HepG2 (cell line): ENCODE data around the gene PTRHD1. TPM values are rescaled to one million over a fixed set of nuclear protein-coding genes. Genes with fewer than 3 reads are reported as not detected.

Experiments
- ATAC-seq: fragments of 200-7000 bp; cut with Tn5 transposase; 3 replicates; pipeline ENCODE4 v1.9.1; 2020; ENCODE audit warnings: mild to moderate bottlenecking, moderate library complexity
- BruUV-seq: library from RNA; stranded (reverse); fragments of 400-500 nt; replicated peaks from 2 replicates; lab custom pipeline; 2021; lab: Mats Ljungman, UMichigan
- CTCF ChIA-PET: fragments of 300-600 bp; formaldehyde crosslinking; extraction: SDS; loops from one replicate; lab custom pipeline; 2021; ENCODE audit warnings: low total read pairs, inconsistent platforms, low intra/inter-chr PET ratio; lab: Yijun Ruan, JAX
- POLR2A ChIA-PET: fragments of 350-600 bp; sonication (Branson Sonifier 250); formaldehyde crosslinking; loops from one replicate; lab custom pipeline; 2020; ENCODE audit warnings: antibody characterized with exemption, inconsistent platforms; lab: Yijun Ruan, JAX
- DNase-seq: peaks from one replicate; pipeline ENCODE4 v3.0.0-alpha.2; 2015; ENCODE audit warnings: low spot score
- FAIRE-seq: peaks from 3 replicates; lab custom pipeline; 2011; peaks lifted over from hg19 to GRCh38; lab: Jason Lieb, UNC
- H2AFZ ChIP-seq: one replicate; pipeline ENCODE4 v1.6.1; 2011; ENCODE audit warnings: low read length, inconsistent platforms
- H3K27ac ChIP-seq: fragments of 300-600 bp; 3 replicates; pipeline ENCODE4 v1.8.0; 2011; ENCODE audit warnings: mixed run types, mild to moderate bottlenecking, mixed read lengths, low read length, inconsistent platforms; ENCODE audit not compliant: insufficient read depth; ENCODE audit errors: extremely low read length
- H3K27me3 ChIP-seq, 2 experiments: fragments of 200-600 bp in 1 of 2; 2 replicates in 1 of 2; 3 replicates in 1 of 2; pipeline versions ENCODE4 v1.6.0 to v1.8.0; 2011; ENCODE audit warnings: low read length in 2 of 2, mild to moderate bottlenecking in 2 of 2, moderate library complexity in 2 of 2, inconsistent platforms in 1 of 2; ENCODE audit not compliant: insufficient read depth in 2 of 2, control insufficient read depth in 1 of 2
- H3K36me3 ChIP-seq, 2 experiments: fragments of 200-600 bp in 1 of 2; replicated peaks in 1 of 2; 2 replicates in 1 of 2; 3 replicates in 1 of 2; pipeline versions ENCODE4 v1.5.1 to v1.8.0; 2011; ENCODE audit warnings: low read length in 2 of 2, inconsistent platforms in 1 of 2; ENCODE audit not compliant: insufficient read depth in 2 of 2, control insufficient read depth in 1 of 2
- H3K4me1 ChIP-seq: 2 replicates; pipeline ENCODE4 v1.5.1; 2012; ENCODE audit warnings: low read length, inconsistent platforms; ENCODE audit not compliant: insufficient read depth
- H3K4me2 ChIP-seq: 2 replicates; pipeline ENCODE4 v1.6.0; 2011; ENCODE audit warnings: low read depth, low read length, inconsistent platforms
- H3K4me3 ChIP-seq, 3 experiments: fragments of 200-600 bp in 1 of 3; sonication (generic), shearing (Covaris generic) in 1 of 3; replicated peaks in 1 of 3; 2 replicates each; pipeline ENCODE4 v1.5.1; 2011 to 2016; ENCODE audit warnings: low read length in 3 of 3, inconsistent platforms in 2 of 3, low read depth in 2 of 3, mild to moderate bottlenecking in 2 of 3, control low read depth in 1 of 3, mixed read lengths in 1 of 3; ENCODE audit not compliant: insufficient read depth in 1 of 3
- H3K79me2 ChIP-seq: one replicate; pipeline ENCODE4 v1.6.1; 2011; ENCODE audit warnings: low read length, inconsistent platforms; ENCODE audit not compliant: insufficient read depth
- H3K9ac ChIP-seq: 2 replicates; pipeline ENCODE4 v1.6.0; 2011; ENCODE audit warnings: mild to moderate bottlenecking, low read depth, low read length, inconsistent platforms; ENCODE audit not compliant: insufficient read depth
- H3K9me3 ChIP-seq: 2 replicates; pipeline ENCODE4 v1.5.1; 2012; ENCODE audit warnings: mild to moderate bottlenecking, low read length
- H4K20me1 ChIP-seq: 2 replicates; pipeline ENCODE4 v1.6.0; 2011; ENCODE audit warnings: inconsistent platforms, mild to moderate bottlenecking, low read length, moderate library complexity; ENCODE audit not compliant: insufficient read depth
- CREB1 ChIP-seq, 2 experiments: fragments of 450-650 bp in 1 of 2; IDR thresholded peaks; 2 replicates each; pipeline ENCODE4 v1.6.1; 2016 to 2017; ENCODE audit warnings: control low read depth in 1 of 2, mild to moderate bottlenecking in 1 of 2, missing compliant biosample characterization in 1 of 2, missing genetic modification characterization in 1 of 2
- FOXK1 ChIP-seq: sonication (generic); formaldehyde crosslinking; IDR thresholded peaks from 2 replicates; pipeline ENCODE4 v1.4.0; 2020; ENCODE audit warnings: low read depth, missing genetic modification reagents, borderline replicate concordance
- IKZF1 ChIP-seq: fragments of 450-650 bp; IDR thresholded peaks from 2 replicates; pipeline ENCODE4 v1.7.1; 2016
- KLF15 ChIP-seq: sonication (generic); formaldehyde crosslinking; IDR thresholded peaks from 2 replicates; pipeline ENCODE4 v1.8.1; 2023; ENCODE audit warnings: borderline replicate concordance, mild to moderate bottlenecking, inconsistent platforms, missing genetic modification reagents, mixed read lengths
- MLLT10 ChIP-seq: sonication (generic); formaldehyde crosslinking; IDR thresholded peaks from 2 replicates; pipeline ENCODE4 v1.4.0; 2020; ENCODE audit warnings: missing genetic modification reagents
- MTA1 ChIP-seq: sonication (generic); formaldehyde crosslinking; IDR thresholded peaks from 2 replicates; pipeline ENCODE4 v1.4.0; 2020; ENCODE audit warnings: missing genetic modification reagents, mild to moderate bottlenecking, borderline replicate concordance
- MYC ChIP-seq: sonication (generic); formaldehyde crosslinking; IDR thresholded peaks from 2 replicates; pipeline ENCODE4 v1.9.0; 2021; ENCODE audit warnings: missing genetic modification reagents, borderline replicate concordance
- NONO ChIP-seq, 2 experiments: fragments of 450-650 bp in 1 of 2; sonication (generic) in 1 of 2; formaldehyde crosslinking in 1 of 2; IDR thresholded peaks in 1 of 2; conservative IDR thresholded peaks in 1 of 2; 2 replicates each; pipeline versions ENCODE4 v1.6.1 to v1.8.0; 2017 to 2022; ENCODE audit warnings: mild to moderate bottlenecking in 1 of 2, missing genetic modification reagents in 1 of 2, moderate library complexity in 1 of 2
- NRL ChIP-seq: sonication (generic); formaldehyde crosslinking; IDR thresholded peaks from 2 replicates; pipeline ENCODE4 v1.5.0; 2020; ENCODE audit warnings: missing genetic modification reagents, mild to moderate bottlenecking, moderate library complexity, borderline replicate concordance
- TFDP2 ChIP-seq: sonication (generic); formaldehyde crosslinking; IDR thresholded peaks from 2 replicates; pipeline ENCODE4 v1.4.0; 2020; ENCODE audit warnings: missing genetic modification reagents
- ZMYM4 ChIP-seq: sonication (generic); formaldehyde crosslinking; IDR thresholded peaks from 2 replicates; pipeline ENCODE4 v1.8.1; 2023; ENCODE audit warnings: mild to moderate bottlenecking, missing genetic modification reagents
- ZNF205 ChIP-seq: IDR thresholded peaks from 2 replicates; pipeline ENCODE4 v1.6.1; 2018; ENCODE audit warnings: missing biosample characterization, missing genetic modification reagents
- ZNF556 ChIP-seq: sonication (generic); formaldehyde crosslinking; IDR thresholded peaks from 2 replicates; pipeline ENCODE4 v1.4.0; 2020; ENCODE audit warnings: mild to moderate bottlenecking, missing genetic modification reagents, borderline replicate concordance
- whole genome bisulfite sequencing: methylation state at CpG from one replicate; pipeline ENCODE4 v1.1.6; 2017; ENCODE audit warnings: low lambda C conversion rate; 5-methylcytosine and 5-hydroxymethylcytosine counted together
- in situ Hi-C: cut with HindIII; loops from 2 replicates; pipeline ENCODE4 v1.10.0; 2017; ENCODE audit warnings: low pct_unique_long_range_greater_than_20kb; ENCODE audit not compliant: extremely low pct_ligation_motif_present
- intact Hi-C: fragments of 100-400 bp; cut with micrococcal nuclease; formaldehyde crosslinking; loops from one replicate; pipeline ENCODE4 v1.10.0; 2022; ENCODE audit not compliant: unreplicated experiment
- polyA plus RNA-seq, 8 experiments: library from polyadenylated mRNA; depleted of rRNA in 3 of 8; stranded (reverse) in 7 of 8; unstranded in 1 of 8; fragments of >200 nt; fragmentation: Illumina TruSeq in 4 of 8; extraction: Trizol in 4 of 8; gene quantifications; 2 replicates each; pipeline versions ENCODE4 v1.2.1 to v1.2.3, GENCODE V29; 2011 to 2016; ENCODE audit warnings: low read depth in 4 of 8, missing spikeins in 1 of 8, mixed read lengths in 1 of 8; ENCODE audit not compliant: insufficient read depth in 1 of 8
- total RNA-seq, 5 experiments: library from RNA; depleted of rRNA; stranded (reverse); fragments of >200 nt; fragmentation: Illumina TruSeq; extraction: Trizol; gene quantifications; 2 replicates each; pipeline ENCODE4 v1.2.3, GENCODE V29; 2016; ENCODE audit warnings: low read depth in 1 of 5

PTRHD1 gene
- total and polyA plus RNA-seq, 2 of the 13 experiments (the other 11 are each of a cell fraction or from before 2014, with no cell fraction given): 72.6 to 90.8 TPM

- 51% methylated on average over 17 of the region's 26 CpGs for WGBS
- H3K4me3 ChIP-seq: no peak overlapping the region
- no peak overlapping the region for H2AFZ ChIP-seq
- H3K79me2 ChIP-seq: no peaks in the 10 kb centered on the region
- H3K36me3 ChIP-seq: no peaks in the 10 kb centered on the region
- no peaks in the 10 kb centered on the region for H3K9me3 ChIP-seq
- 0 out of 2 replicates have a peak, but pooled peaks cover 9% of the 10 kb centered on the region for H3K4me1 ChIP-seq
- in situ Hi-C loops: no loop called here
- DNase-seq (no peak), FAIRE-seq (no peak), ATAC-seq (no peak)
- H3K27me3 ChIP-seq: peaks cover 19 to 75% of the 10 kb centered on the region in 2 experiments
- ChIA-PET CTCF (no interaction called here), POLR2A (no interaction called here)
- peak overlapping the region; percentile 54; the same call in 1 of the 2 replicates for H3K4me2 ChIP-seq
- BruUV-seq: no TSS peak
- intact Hi-C loops: no loop called here
- H4K20me1 ChIP-seq: no peaks in the 10 kb centered on the region
- TF ChIP-seq MLLT10 (no peak), NRL (CRISPR knock-in tag) (no peak), ZNF556 (CRISPR knock-in tag) (0 out of 2 replicates have a peak, but pooled peaks have one; percentile 30)
- H3K9ac ChIP-seq: no peak overlapping the region
- no peak overlapping the region for H3K27ac ChIP-seq
These were observed 48.1 kb upstream of the PTRHD1 start for GRCh38 chr2:24840962-24841945.

- Histone ChIP-seq H3K4me1 (0 out of 2 replicates have a peak, but pooled peaks cover 9% of the 10 kb centered on the region), H3K9ac (no peak overlapping the region), H3K36me3 (no peaks in the 10 kb centered on the region), H3K9me3 (no peaks in the 10 kb centered on the region), H3K4me2 (peak overlapping the region; percentile 54), H3K79me2 (no peaks in the 10 kb centered on the region), H3K4me3 (peak overlapping the region in 1 of 3 experiments; percentile 9; a peak in 1 of 6 replicates), H2AFZ (no peak overlapping the region), H3K27ac (no peak overlapping the region), H3K27me3 (peaks cover 19 to 75% of the 10 kb centered on the region in 2 experiments), H4K20me1 (no peaks in the 10 kb centered on the region)
- ChIA-PET CTCF (no interaction called here), POLR2A (no interaction called here)
- ATAC-seq: peak; percentile 25
- in situ Hi-C loops (no loop called here), intact Hi-C loops (no loop called here)
- FAIRE-seq: no peak
- no peak for DNase-seq
- no TSS peak for BruUV-seq
- WGBS: 25% methylated on average over 17 of the region's 17 CpGs
- no peak for TF ChIP-seq MTA1 (CRISPR knock-in tag)
- TF ChIP-seq KLF15: no peak
- no peak for TF ChIP-seq TFDP2 (CRISPR knock-in tag)
- no peak for TF ChIP-seq FOXK1 (CRISPR knock-in tag)
- no peak for TF ChIP-seq CREB1 (IDR thresholded peaks at IDR 0.05)
- TF ChIP-seq CREB1 (CRISPR knock-in tag; IDR thresholded peaks at IDR 0.05): no peak
- TF ChIP-seq MYC (CRISPR knock-in tag): no peak
- TF ChIP-seq NONO (IDR thresholded peaks at IDR 0.05): no peak
- TF ChIP-seq NONO (CRISPR knock-in tag; conservative IDR thresholded peaks at IDR 0.05): no peak
- TF ChIP-seq ZMYM4 (CRISPR knock-in tag): 0 out of 2 replicates have a peak, but pooled peaks have one; percentile 22
- TF ChIP-seq ZNF205 (CRISPR knock-in tag): peak; percentile 68
- TF ChIP-seq IKZF1: no peak
These were observed 47.1 kb upstream of the PTRHD1 start for GRCh38 chr2:24840164-24840869.
